Thyroid gland (tissue), 4 donors: Measurements from ENCODE around the gene KCNAB1. TPM values are rescaled to one million over a fixed set of nuclear protein-coding genes. Genes with fewer than 3 reads are reported as not detected.
"Not testable (repeated sequence)": the region's sequence is repeated elsewhere in the genome, so short reads cannot be mapped to it uniquely, and the experiment has no call there.

ENCODE experiments used
- DNase-seq, 2 donors: peaks; one replicate each; pipeline ENCODE4 v3.0.0-alpha.2; 2019
- H3K27ac ChIP-seq, 3 donors: fragments of 200-600 bp; sonication (generic); 1 replicate in 2 of 3; 2 replicates in 1 of 3; pipeline ENCODE4 v1.5.1; 2016 to 2019; ENCODE audit warnings: mild to moderate bottlenecking in 1 of 3, moderate library complexity in 1 of 3
- H3K27me3 ChIP-seq: fragments of 200-600 bp; sonication (generic); one replicate; pipeline ENCODE4 v1.5.1; 2019
- H3K36me3 ChIP-seq, 2 donors: fragments of 200-600 bp; sonication (generic); one replicate each; pipeline ENCODE4 v1.5.1; 2016 to 2019
- H3K4me1 ChIP-seq, 2 donors: fragments of 200-600 bp; sonication (generic); one replicate each; pipeline ENCODE4 v1.5.1; 2017 to 2019
- H3K4me3 ChIP-seq, 3 donors: fragments of 200-600 bp; sonication (generic); replicated peaks in 1 of 3; 1 replicate in 2 of 3; 2 replicates in 1 of 3; pipeline ENCODE4 v1.5.1; 2016; ENCODE audit warnings: mild to moderate bottlenecking in 1 of 3
- H3K9me3 ChIP-seq: fragments of 200-600 bp; sonication (generic); one replicate; pipeline ENCODE4 v1.5.1; 2017
- POLR2A ChIP-seq, 2 donors: fragments of 450-650 bp; IDR thresholded peaks; one replicate each; pipeline ENCODE4 v1.6.1; 2017; ENCODE audit warnings: antibody characterized with exemption in 2 of 2, mild to moderate bottlenecking in 2 of 2, moderate library complexity in 1 of 2
- whole genome bisulfite sequencing, 2 donors: methylation state at CpG; one replicate each; pipeline ENCODE4 v1.1.5; 2017; 5-methylcytosine and 5-hydroxymethylcytosine counted together
- intact Hi-C: fragments of 100-400 bp; cut with DNase I; formaldehyde crosslinking; loops from one replicate; pipeline ENCODE4 v1.15.1; 2023
- total RNA-seq, 4 donors: library from RNA; depleted of rRNA; stranded (reverse); fragments of >200 nt; gene quantifications; one replicate each; pipeline ENCODE4 v1.2.3, GENCODE V29; 2016
- TF ChIP-seq, protein P1 (sequence below), 6 experiments: fragments of 200-600 bp in 3 of 6; fragments of 450-650 bp in 3 of 6; sonication (generic) in 3 of 6; IDR thresholded peaks; one replicate each; pipeline ENCODE4 v1.5.1; 2016 to 2019; ENCODE audit warnings: antibody characterized with exemption in 6 of 6, mild to moderate bottlenecking in 2 of 6, inconsistent platforms in 1 of 6, moderate library complexity in 1 of 6

The KCNAB1 gene
- total RNA-seq, 4 donors from 2014 or later = 19.3 to 26.1 (median 22.9) TPM

GRCh38 chr3:156563900-156564682, 443.7 kb downstream of the KCNAB1 start:
- H3K9me3 ChIP-seq = no peaks in the 10 kb centered on the region
- WGBS, 2 donors = 58 to 70% methylated on average over 1 of the region's 1 CpG
- no peaks in the 10 kb centered on the region for H3K36me3 ChIP-seq
- TF ChIP-seq POLR2A (IDR thresholded peaks at IDR 0.05) = no peak
- TF ChIP-seq, protein P1, sequence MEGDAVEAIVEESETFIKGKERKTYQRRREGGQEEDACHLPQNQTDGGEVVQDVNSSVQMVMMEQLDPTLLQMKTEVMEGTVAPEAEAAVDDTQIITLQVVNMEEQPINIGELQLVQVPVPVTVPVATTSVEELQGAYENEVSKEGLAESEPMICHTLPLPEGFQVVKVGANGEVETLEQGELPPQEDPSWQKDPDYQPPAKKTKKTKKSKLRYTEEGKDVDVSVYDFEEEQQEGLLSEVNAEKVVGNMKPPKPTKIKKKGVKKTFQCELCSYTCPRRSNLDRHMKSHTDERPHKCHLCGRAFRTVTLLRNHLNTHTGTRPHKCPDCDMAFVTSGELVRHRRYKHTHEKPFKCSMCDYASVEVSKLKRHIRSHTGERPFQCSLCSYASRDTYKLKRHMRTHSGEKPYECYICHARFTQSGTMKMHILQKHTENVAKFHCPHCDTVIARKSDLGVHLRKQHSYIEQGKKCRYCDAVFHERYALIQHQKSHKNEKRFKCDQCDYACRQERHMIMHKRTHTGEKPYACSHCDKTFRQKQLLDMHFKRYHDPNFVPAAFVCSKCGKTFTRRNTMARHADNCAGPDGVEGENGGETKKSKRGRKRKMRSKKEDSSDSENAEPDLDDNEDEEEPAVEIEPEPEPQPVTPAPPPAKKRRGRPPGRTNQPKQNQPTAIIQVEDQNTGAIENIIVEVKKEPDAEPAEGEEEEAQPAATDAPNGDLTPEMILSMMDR (IDR thresholded peaks at IDR 0.05) = no peak
- no peaks in the 10 kb centered on the region for H3K27me3 ChIP-seq
- DNase-seq = no peak
- H3K27ac ChIP-seq = no peak overlapping the region
- intact Hi-C loops = no loop called here
- H3K4me3 ChIP-seq = no peak overlapping the region
- peaks cover 2 to 16% of the 10 kb centered on the region in 2 donors for H3K4me1 ChIP-seq

DNA sequence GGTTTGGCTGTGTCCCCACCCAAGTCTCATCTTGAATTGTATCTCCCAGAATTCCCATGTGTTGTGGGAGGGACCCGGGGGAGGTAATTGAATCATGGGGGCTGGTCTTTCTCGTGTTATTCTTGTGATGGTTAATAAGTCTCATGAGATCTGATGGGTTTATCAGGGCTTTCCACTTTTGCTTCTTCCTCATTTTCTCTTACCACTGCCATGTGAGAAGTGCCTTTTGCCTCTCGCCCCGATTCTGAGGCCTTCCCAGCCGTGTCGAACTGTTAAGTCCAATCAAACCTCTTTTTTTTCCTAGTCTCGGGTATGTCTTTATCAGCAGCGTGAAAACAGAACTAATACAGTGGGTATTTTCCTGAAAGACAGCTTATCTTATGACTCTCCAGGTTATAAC, 448.6 kb downstream of the KCNAB1 start:
- H3K9me3 ChIP-seq, intact Hi-C loops, H3K27ac ChIP-seq, H3K27me3 ChIP-seq, DNase-seq, H3K36me3 ChIP-seq, H3K4me3 ChIP-seq, H3K4me1 ChIP-seq: not testable (repeated sequence)
- 87 to 92% methylated on average over 8 of the region's 8 CpGs for WGBS, 2 donors

- WGBS, 2 donors = 78 to 80% methylated on average over 4 of the region's 4 CpGs
- intact Hi-C loops, H3K27me3 ChIP-seq, H3K4me3 ChIP-seq, H3K4me1 ChIP-seq, DNase-seq, H3K36me3 ChIP-seq, H3K9me3 ChIP-seq, H3K27ac ChIP-seq: not testable (repeated sequence)
Measured at GRCh38 chr3:156569881-156570280, 449.5 kb downstream of the KCNAB1 start.

DNA sequence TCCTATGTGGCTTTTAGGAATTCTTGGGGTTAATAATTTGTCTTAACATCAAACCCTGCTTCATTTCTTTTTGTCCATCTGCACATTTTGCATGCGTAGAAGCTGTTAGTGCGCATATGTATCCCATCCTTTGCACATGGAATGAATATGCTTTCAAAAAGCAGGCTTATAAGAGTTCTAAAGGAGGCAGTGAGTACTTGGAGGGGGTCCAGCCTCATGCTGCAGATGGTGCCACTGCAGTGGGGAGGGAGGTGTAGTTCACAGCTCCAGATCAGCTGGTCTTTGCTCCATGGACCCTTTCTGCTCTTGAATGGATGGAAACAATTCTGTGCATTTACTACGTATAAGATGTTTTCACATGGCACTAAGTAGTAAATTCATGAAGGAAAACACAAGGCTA, 455.3 kb downstream of the KCNAB1 start:
- H3K4me3 ChIP-seq = no peak overlapping the region
- H3K9me3 ChIP-seq = no peaks in the 10 kb centered on the region
- H3K36me3 ChIP-seq = no peaks in the 10 kb centered on the region
- no peaks in the 10 kb centered on the region for H3K27me3 ChIP-seq
- WGBS, 2 donors = 91 to 93% methylated on average over 3 of the region's 3 CpGs
- intact Hi-C loops = no loop called here
- no peak for TF ChIP-seq POLR2A (IDR thresholded peaks at IDR 0.05)
- TF ChIP-seq, protein P1 (IDR thresholded peaks at IDR 0.05) = no peak
- DNase-seq = no peak
- H3K4me1 ChIP-seq = no peaks in the 10 kb centered on the region
- H3K27ac ChIP-seq = no peak overlapping the region

- no peaks in the 10 kb centered on the region for H3K27me3 ChIP-seq
- H3K9me3 ChIP-seq = no peaks in the 10 kb centered on the region
- H3K36me3 ChIP-seq = no peaks in the 10 kb centered on the region
- TF ChIP-seq POLR2A (IDR thresholded peaks at IDR 0.05) = no peak
- TF ChIP-seq, protein P1 (IDR thresholded peaks at IDR 0.05) = no peak
- WGBS, 2 donors = 84 to 92% methylated on average over 2 of the region's 2 CpGs
- H3K4me3 ChIP-seq = no peak overlapping the region
- no peak for DNase-seq
- H3K27ac ChIP-seq = no peak overlapping the region
- H3K4me1 ChIP-seq = no peaks in the 10 kb centered on the region
- intact Hi-C loops = no loop called here
Measured at GRCh38 chr3:156576051-156576450, 455.7 kb downstream of the KCNAB1 start.

GRCh38 chr3:156576651-156577348, 456.4 kb downstream of the KCNAB1 start:
- H3K36me3 ChIP-seq = no peaks in the 10 kb centered on the region
- TF ChIP-seq, protein P1 (IDR thresholded peaks at IDR 0.05) = no peak
- TF ChIP-seq POLR2A (IDR thresholded peaks at IDR 0.05) = no peak
- H3K9me3 ChIP-seq = no peaks in the 10 kb centered on the region
- H3K27ac ChIP-seq = no peak overlapping the region
- no peak for DNase-seq
- 75 to 79% methylated on average over 2 of the region's 2 CpGs for WGBS, 2 donors
- H3K4me1 ChIP-seq = no peaks in the 10 kb centered on the region
- no peak overlapping the region for H3K4me3 ChIP-seq
- no peaks in the 10 kb centered on the region for H3K27me3 ChIP-seq
- intact Hi-C loops = no loop called here
